DMS 273 (cell line): ENCODE results near the gene MYO3B.
"Not testable (repeated sequence)": the region's sequence is repeated elsewhere in the genome, so short reads cannot be mapped to it uniquely, and the experiment has no call there.

Source experiments
- DNase-seq: peaks from one replicate; lab custom pipeline; 2025; ENCODE audit not compliant: unreplicated experiment; lab: John Stamatoyannopoulos, UW

The MYO3B gene

DNA sequence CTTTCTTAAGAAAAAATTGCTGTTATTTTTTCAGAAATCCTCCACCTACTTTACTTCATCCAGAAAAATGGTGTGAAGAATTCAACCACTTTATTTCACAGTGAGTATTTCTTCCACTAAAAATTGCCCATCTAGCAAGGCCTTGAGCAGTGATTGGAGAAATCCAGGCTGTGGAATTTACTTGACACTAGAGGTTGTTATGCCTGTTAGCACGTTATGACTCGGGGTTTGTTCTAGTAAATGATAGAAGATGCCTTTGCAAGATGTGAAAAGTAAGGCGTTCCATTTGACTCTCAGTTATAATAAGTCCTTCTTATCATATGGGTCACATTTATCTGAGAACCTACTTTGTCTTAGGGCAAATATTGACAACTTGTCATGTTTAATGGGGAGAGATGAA lies 157.4 kb downstream of the MYO3B start:
- no peak for DNase-seq

DNA sequence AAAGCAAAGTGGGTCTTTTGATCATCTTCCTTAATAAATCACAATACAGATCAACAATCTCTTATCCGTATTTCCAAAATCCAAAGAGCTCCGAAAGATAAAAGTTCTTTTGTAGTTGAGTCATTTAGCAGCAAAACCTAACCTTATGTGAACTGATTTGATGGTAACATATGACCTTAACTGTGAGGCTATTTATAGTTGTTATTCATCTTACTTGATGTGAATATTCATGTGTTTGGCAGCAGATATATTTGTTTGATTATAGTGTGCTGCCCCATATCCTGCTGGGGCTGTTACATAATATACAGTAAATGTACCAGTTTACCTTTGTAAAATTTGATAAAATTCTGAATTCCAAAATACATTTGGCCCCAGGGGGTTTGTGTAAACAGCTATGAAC lies 158.5 kb downstream of the MYO3B start:
- no peak for DNase-seq

- no peak for DNase-seq
Measured at GRCh38 chr2:170336916-170337315, 159.0 kb downstream of the MYO3B start.

- no peak for DNase-seq
Measured at GRCh38 chr2:170339322-170339721, 161.4 kb downstream of the MYO3B start.

- no peak for DNase-seq
Measured at GRCh38 chr2:170339750-170340692, 162.1 kb downstream of the MYO3B start.

DNA sequence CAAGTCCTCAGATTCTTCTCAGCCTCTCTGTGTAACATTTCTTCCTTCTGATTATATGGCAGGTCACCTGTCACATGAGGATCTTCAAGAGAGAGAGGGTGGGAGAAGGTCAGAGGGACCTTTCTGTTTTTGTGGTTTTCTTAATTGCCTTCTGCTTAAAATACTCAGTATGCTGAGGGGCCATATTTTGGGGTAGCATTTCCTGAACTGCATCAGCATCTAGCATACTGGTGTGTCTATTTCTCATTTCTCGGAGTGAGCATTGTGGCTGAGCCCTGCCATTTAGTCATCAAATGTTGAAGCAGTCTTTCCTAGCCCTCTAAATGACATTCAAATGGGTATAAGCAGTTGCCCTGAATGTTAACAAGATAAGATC lies 162.7 kb downstream of the MYO3B start:
- no peak for DNase-seq

GRCh38 chr2:170341684-170342623 lies 164.0 kb downstream of the MYO3B start:
- peak; percentile 72 for DNase-seq

DNA sequence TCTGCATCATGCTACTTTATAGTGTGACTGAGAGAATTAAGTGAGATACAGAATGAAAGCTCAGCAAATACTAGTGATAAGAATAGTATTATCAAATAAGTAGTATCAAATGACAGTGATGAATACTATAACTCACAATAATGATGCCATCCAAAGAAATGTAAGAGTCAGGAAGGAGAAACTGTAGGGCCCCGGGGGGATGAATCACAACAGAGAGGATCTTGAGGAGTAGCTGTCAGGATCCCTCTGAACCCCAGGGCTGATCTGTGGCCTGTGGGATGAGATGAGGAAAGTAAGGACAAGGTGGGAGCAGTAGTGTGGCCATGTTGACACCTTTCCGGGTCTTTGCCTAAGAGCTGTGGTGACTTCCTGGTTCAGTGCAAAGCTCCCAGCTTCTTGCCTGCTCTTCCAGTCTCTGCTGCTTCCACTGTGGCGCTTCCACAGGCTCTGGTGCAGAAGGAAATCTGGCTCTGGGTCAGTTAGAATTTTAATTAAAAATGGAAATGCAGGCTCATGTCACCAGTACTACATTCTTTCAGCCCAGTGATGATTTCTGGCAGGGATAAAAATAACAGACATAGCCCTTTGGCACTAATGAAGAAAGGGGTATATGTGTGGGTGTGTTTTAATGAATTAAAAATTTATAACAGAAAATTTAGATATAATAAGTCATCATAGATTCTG lies 166.9 kb downstream of the MYO3B start:
- DNase-seq, result no peak

- no peak for DNase-seq
Measured at GRCh38 chr2:170345607-170346006, 167.7 kb downstream of the MYO3B start.

GRCh38 chr2:170349269-170349668 lies 171.3 kb downstream of the MYO3B start:
- not testable (repeated sequence) for DNase-seq

GRCh38 chr2:170350929-170351826 lies 173.2 kb downstream of the MYO3B start:
- DNase-seq, result no peak

DNA sequence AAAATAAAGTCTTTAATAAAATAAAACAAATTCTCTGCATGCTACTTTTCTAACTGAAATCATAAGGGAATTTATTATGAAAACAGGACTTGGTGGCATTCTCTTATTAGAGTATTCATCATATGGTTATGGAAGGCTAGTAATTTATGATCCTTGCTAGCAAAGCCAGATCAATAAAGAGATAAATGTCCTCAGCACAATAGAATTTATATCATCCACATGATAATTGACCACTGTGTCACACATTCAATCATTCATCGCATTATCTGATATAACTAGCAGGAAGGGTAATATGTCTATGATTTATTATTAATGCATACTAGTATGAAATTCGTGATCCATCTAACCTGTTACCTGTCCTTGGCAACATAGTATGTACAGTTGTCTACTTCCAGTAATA lies 175.8 kb downstream of the MYO3B start:
- DNase-seq, result no peak

DNA sequence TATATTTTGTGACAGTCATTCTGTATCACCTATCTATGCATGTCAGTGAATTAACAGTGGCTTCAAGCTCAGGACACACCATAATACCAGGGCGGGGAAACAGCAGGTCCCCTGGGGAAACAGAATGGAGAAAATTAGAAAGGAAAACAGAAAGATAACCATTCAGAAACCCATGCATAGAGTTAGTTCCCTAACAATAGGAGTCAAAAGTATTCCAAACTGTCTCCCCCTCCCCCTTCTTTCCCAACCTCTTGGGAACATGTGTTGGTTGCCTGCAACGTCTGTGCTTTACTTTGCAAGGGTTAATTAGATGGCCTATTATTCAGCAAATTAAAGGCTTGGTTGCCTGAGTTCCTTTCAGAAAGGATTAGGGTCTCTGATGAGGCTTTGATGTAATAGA lies 176.4 kb downstream of the MYO3B start:
- DNase-seq, result peak; percentile 29

DNA sequence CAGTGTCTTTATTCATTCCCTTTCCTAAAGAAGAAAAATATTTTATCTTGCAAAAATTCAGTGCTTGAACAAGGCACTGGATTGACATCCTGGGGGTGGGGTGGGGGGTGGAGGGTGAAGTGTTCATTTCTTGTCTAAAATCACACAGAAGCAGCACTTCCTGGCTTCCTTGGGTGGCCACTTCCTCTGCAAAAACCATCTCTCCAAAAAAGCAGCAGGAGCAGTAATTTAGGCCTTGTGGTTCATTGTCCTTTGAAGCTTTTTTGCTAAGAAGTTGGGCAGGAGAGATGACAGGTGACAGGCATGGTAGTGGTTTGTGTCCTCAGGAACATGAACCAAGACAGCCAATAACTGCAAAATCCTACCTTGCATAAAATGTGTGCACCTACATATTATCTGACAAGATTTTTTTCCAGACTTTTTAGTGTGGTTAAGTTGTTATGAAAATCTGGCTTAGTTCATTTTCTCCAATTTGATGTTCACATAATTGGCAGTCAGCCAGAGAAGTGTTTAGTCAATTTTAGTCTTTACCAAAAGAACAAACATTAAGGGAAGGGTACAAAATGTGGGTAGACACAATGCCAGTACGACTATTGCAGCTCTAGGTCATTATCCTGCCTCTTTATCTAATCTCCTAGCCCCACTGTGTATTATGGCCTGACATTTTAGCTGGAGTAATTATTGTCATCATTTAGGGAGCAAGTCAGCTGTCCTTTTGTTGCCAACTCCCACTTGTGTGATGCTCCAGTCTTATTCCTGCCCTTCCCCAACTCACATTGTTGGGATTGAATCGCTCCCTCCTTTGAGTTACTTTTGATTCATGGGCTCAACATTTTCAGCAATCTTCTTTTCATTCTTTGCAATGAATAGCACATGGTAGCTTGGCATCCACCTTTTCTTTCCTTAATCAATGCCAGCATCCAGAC lies 177.2 kb downstream of the MYO3B start:
- DNase-seq, result peak; percentile 34

GRCh38 chr2:170359466-170359865 lies 181.5 kb downstream of the MYO3B start:
- DNase-seq, result no peak

DNA sequence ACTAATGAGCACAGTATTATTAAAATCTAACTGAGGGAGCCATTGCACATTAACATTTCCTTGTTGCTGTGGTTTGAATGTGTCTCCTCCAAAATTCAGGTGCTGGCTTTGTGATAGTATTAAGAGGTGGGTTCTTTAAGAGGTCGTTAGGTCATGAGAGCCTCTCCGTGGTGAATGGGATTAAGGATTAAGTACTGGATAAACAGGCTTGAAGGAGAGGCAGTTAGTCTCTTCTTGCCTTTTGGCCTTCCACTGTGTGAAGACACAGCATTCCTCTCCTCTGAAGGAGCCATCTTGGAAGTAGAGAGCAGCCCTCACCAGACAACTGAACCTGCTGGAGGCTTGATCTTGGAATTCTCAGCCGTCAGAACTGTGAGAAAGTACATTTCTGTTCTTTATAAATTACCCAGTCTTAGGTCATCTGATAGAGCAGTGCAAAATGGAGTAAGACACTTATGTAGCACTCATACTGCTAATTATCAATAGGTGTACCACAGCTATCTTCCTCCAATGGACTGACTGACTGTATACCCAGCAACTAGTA lies 182.7 kb downstream of the MYO3B start:
- no peak for DNase-seq

- DNase-seq, result peak; percentile 78
Measured at GRCh38 chr2:170361090-170361936, 183.4 kb downstream of the MYO3B start.

- no peak for DNase-seq
Measured at GRCh38 chr2:170362313-170362870, 184.4 kb downstream of the MYO3B start.
